ENCODE data around the gene DAAM1.

DNA sequence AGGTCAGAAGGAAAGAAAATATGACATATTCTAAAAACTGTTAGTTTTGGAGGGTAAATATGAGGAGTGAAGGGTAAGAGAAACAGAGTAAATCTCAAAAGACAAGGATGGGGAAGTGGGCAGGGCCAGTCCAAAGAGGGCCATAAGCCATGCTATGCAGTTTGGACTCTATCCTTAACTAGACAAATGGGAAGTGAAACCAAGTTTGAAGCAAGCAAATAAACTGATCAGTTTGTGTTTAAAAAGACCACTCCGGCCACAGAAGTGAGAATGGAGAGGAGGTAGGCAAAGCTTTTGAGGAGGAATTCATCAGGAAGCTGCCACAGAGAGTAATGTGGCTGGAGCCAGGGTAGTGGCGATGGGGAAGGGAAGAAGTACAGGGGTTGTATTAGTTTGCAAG, 37.5 kb upstream of the DAAM1 start:
- TF ChIP-seq, protein P1, sequence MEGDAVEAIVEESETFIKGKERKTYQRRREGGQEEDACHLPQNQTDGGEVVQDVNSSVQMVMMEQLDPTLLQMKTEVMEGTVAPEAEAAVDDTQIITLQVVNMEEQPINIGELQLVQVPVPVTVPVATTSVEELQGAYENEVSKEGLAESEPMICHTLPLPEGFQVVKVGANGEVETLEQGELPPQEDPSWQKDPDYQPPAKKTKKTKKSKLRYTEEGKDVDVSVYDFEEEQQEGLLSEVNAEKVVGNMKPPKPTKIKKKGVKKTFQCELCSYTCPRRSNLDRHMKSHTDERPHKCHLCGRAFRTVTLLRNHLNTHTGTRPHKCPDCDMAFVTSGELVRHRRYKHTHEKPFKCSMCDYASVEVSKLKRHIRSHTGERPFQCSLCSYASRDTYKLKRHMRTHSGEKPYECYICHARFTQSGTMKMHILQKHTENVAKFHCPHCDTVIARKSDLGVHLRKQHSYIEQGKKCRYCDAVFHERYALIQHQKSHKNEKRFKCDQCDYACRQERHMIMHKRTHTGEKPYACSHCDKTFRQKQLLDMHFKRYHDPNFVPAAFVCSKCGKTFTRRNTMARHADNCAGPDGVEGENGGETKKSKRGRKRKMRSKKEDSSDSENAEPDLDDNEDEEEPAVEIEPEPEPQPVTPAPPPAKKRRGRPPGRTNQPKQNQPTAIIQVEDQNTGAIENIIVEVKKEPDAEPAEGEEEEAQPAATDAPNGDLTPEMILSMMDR (IDR thresholded peaks at IDR 0.05) = no peak
- TF ChIP-seq EZH2 (IDR thresholded peaks at IDR 0.05) = no peak
